CD4-positive, alpha-beta T cell treated with Interferon gamma for 1 hour (primary cell): ENCODE results near the gene AGAP1.
"Not testable (repeated sequence)": the region's sequence is repeated elsewhere in the genome, so short reads cannot be mapped to it uniquely, and the experiment has no call there.

ENCODE experiments used
- DNase-seq: peaks from one replicate; pipeline ENCODE4 v3.0.0-alpha.2; 2020

Gene AGAP1

DNA sequence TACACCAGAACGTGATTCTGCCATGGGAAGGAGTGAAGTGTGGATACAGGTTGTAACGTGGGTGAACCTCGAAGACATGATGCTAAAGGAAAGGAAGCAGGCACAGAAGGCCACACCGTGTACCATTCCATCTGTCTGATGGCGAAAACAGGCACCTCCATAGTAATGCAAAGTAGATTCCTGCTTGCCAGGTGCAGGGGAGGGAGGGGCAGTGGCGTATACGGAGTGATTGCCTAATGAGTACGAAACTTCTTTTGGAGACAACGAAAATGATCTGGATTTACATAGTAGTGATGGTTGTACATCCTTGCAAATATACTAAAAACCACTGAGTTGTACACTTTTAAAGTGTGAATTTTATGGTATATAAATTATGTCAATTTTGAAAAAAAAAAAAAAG, 567.7 kb downstream of the AGAP1 start:
- DNase-seq, result no peak

DNA sequence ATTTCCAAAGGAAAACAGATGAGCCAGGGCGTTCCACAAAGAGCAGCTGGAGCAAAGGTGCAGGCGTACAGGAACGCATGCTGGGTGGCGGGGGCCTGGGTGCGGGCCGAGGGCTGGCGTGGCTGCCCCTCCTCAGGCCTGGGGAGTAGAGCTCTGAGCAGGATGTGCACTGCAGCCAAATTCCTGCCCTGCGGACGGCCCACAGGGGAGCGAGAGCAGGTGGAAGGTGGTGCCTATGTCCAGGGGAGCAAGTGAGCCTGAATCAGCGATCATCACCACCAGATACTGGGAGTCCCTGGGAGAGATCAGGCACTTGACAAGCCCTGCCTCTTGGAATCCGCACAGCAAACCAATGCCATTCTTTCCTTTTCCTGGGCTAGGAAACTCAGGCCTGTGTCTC, 568.1 kb downstream of the AGAP1 start:
- no peak for DNase-seq

DNA sequence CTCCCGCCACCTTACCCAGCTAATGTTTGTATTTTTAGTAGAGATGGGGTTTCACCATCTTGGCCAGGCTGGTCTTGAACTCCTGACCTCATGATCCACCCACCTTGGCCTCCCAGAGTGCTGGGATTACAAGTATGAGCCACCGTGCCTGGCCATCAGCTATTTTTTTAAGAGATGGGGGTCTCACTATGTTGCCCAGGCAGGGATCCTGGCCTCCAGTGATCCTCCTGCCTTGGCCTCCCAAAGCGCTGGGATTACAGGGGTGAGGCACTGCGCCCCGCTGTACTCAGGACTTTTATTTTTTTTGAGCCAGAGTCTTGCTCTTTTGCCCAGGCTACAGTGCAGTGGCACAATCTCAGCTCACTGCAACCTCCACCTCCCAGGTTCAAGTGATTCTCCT, 569.0 kb downstream of the AGAP1 start:
- not testable (repeated sequence) for DNase-seq

DNA sequence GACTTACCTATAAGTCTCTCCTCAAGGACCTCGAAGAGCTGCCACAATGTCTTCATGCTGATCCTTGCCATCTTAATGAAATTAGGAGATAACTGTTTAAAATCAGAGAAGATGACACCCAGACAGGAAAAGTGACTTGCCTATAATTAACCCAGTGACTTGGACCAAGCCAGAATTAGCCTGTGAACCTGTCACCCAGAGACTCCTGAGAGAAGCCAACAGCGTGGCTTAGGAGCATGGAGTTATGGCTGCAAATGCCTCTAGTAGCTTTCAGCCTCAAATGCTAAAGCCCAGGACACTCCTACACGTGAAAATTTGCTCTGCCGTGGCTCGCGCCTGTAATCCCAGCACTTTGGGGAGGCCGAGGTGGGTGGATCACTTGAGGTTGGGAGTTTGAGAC, 570.2 kb downstream of the AGAP1 start:
- no peak for DNase-seq

DNA sequence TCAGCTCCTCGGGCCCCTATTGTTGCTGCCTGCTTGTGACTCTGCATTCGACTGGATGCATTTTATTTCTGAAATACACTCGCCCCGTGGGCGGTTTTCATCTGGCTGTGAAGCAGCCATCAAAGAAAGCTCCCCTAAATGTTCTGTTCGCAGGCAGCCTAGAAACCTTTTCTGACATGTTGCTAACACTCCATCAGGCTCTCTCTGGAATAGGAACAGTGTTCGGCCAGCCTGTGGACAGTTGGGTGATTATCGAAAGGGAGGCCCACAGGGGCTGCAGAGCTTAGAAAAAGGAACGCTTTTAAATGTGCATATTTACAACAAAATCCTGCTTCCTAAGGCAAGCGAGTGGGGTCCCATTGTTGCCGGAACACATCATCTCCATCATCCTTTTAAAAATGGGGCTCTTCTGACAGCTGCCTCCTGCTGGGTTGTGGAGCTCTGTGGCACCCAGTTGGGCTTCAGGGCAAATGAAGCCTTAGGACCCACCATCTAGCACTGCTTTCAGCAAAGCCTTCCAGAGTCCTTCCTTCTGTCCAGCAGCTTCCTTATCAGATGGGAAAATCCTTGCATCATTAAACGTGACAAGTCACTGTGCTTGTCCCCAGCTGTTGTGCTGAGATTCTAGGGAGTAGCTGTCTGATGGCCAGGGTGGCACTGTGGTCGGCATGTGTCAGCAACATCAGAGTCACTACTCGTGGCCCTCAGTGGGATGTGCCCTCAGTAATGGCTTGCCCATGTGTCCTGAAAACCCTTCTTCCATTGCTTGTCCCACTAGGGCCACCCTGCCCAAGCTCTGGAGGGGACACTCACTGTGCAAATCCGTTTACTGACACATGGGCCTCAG, 571.7 kb downstream of the AGAP1 start:
- DNase-seq, result no peak

DNA sequence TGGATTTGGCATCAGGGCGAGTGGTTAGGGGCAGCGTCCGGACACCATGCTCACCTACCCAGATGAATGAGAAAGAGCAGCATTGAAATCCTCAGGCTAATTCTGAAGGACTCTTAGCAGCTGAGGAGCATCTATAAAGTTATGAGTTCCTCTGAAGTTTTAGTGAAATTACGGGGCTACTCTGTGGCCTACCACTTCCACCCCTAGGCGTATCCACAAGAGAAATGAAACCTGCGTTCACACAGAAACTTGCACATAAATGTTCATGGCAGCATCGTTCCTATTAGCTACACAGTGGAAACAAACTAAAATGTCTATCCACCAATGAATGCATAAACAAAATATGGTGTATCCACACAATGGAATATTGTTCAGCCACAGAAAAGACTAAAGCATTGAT, 576.4 kb downstream of the AGAP1 start:
- no peak for DNase-seq

DNA sequence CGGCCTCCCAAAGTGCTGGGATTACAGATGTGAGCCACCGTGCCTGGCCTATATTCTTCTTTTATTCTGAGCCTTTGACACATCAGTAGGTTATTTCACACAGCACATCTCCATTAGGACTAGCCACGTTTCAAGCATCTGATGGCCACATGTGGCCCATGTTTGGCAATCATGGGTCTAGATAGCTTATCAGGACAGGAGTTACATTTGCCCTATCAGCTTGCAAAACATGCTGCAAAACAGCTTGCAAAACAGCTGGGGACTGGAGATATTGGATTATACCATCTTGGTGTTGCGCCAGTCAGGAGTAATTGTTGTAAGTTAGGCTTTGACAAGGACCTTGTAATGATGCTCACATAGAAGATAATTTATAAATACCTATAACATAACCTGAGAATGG, 579.4 kb downstream of the AGAP1 start:
- no peak for DNase-seq

DNA sequence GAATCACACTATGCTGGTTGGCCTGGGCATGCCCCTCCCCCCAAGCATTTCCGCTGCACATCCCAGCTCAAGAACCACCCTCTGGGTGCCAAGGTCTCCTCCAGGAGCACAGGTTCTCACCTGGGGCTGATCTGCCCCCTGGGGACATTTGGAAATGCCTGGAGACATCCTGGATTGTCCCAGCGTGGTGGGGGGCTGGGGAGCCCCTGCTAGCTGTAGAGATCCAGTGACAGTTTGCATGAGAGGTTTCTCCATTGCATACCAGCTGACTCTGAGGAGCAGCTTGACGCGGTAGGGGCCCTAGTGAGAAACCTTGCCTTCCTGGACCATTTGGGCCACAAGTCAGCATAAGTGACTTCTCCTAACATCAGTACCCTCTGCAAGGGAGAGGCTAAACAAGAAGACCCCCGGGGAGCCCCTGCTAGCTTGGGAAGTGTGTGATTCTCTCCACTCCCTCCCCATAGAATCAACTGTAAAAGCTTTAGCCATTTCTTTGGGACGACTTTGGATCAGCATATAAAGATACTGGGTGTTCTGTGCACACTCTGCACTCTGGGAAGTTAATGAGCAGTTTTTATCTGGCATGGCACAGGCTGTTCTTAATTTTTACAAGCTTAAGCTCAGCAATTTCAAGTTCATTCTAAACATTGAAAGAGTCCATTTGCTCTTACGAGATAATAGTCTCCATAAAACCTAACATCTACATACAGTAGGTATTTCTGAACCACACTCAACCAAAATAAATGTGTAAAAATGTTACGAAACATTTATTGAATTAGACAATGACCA, 580.2 kb downstream of the AGAP1 start:
- DNase-seq, result no peak

DNA sequence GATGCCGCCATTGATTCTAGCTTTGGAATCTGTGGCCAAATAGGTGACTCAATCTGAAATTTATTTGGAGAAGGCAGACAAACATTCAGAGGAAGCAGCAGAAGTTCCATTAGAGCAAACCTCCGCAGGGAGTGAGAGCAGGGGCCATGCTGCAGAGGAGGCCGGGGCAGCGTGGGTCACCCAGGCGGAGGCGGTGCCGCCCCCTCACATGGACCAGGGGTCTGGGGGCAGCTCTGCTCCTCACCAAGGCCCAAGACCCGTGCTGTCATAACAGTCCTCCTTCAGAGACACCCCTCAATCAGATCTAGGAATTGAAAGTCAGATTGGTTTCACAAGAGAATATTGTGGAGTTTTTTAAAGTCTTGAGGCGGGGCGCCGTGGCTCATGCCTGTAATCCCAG, 582.0 kb downstream of the AGAP1 start:
- DNase-seq, result no peak

DNA sequence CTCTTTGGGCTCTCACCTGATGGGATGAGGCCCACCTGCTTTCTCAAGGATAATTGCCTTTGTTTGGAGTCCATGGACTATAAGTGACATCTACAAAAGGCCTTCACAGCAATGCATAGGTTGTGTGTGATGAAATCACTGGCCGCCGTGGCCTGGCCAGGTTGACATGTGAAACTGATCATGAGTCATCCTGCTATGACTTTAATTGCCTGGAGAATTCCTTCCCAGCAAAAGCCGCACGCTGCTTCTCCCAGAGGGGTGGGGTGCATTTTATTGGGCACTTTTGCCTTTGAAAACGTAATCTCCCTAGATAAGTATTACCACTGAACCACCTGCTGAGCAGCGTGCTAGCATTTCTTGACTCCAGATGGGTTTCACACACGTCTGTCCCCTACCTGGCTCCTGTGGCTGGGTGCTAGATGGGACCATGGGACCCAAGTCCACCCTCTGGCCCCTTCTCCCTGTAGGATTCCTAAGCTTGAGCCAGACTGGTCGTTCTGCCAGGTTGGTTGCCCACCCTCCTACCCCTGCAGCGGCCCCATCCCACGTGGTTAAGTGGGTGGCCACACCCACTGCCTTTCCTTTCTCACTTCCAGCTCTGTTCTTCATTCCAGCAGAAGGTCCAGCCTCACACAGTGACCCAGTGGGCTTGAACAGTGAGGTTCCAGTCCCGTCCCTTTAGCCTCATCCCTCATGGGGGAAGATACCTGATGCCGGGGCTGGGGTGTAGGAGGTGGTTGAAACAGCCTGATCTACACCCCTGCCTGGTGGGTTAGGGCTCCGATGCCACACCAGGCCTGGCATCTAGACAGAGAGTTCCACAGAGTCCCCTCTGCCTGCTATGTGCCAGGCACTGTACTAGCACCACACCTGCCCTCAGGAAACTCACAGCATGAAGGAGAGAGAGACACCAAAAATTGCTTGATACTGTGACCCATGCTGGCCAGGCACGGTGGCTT, 584.7 kb downstream of the AGAP1 start:
- DNase-seq, result no peak

DNA sequence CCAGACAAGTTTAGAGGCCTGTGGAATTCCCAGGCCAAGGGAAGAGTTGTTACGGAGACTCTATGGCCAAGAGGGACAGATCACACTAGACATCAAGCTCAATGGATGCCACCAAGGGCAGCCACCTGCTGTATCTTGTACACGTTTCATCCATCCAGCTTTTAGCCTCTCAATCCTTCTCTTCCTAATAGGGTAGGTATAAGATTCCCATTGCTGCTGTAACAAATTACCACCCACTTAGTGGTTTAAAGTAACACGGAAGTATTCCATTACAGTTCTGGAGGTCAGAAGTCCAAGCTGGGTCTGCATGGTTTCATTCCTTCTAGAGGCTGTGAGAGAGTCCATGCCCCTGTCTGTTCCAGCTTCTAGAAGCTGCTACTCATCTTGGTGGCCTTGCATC, 586.6 kb downstream of the AGAP1 start:
- DNase-seq, result no peak

DNA sequence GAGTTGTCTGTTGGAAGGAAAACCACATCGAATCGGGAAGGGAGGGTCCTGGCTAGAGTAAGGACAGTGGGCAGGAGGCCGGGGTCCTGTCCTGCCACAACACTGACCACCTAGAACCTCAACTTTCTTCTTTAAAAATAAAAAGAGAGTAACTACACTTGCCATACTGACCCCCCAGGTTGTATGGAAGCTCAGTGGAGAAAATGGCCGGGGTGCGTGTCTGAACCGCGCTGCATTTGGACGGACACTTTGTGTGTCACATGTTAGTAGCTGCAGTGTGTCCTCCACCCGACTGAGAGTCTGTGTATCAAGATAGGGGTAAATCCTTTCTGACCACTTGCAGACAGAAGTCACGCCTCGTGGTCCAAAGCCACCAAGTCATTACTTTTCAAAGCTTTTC, 587.3 kb downstream of the AGAP1 start:
- DNase-seq, result no peak

DNA sequence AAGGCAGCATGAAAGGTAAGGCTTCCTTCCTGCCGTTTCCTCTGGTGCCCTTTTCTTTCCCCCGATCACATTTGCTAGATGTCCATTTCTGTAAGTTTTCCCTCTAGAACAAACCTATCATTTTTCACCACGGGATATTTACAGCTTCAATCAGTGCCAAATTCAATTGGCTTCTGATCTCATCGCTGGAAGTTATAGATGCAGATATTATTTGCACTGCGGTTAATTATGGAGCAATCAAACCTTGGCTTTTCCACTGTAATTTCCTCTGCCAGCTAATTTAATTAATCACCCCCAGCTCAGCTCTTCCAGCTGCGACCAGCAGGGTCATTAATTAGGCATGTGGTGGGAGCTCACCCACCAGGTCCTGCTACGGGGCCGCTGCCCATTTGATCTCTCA, 588.2 kb downstream of the AGAP1 start:
- DNase-seq, result no peak

DNA sequence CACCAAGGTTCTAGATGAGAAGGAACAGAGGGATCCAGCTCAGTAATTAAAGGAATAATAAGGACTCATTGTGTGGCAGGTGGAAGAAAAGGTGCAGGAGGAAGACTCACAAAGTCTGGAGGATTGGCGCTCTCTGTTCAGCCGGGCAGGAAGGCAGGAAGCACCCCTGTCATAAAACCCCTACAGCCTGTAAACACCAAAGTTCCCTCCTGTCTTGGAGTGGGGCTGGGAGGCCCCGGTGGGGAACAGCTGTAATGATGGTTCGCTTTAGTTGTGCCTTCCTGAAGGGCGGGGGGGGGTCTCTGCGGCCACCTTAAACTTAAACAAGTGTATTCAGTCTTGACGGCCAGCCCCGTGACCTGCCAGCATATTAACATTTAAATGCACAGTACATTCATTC, 590.1 kb downstream of the AGAP1 start:
- DNase-seq, result no peak

DNA sequence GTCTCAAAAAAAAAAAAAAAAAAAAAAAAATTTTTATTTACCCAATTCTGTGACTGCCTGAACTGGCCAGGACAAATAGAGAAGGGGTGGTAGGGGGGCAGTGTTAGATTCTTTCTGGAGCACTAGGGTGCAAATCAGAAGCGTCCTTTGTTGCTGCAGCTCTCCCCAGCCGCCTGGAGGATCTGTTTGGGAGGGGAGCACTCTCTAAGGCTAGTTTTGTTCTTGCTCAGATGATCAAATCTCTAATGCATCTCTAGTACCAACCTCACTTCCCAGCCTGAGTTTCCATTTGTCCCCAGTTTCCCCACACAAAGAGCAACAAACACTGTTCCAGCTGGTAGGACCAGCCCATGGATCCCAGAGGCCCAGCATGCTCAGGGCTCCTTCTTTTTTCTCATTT, 591.4 kb downstream of the AGAP1 start:
- no peak for DNase-seq

DNA sequence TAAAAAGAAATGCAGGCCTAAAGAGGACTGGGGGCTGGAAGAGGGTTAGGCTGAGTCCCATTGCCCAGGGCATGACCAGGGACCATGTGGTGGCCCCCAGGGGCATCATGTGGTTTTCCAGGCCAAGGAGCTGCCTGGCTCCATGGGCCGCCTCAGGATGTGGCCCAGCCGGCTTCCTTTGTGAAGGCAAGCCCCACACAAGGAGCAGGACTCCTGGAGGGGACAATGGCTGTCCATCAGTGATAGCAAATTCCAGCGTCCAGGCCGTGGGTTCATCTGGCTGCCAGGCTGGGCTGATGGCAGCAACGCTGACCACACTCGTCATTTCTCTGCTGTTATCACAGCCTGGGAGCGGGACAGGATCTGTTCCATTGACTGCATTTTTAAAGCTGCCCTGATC, 591.8 kb downstream of the AGAP1 start:
- no peak for DNase-seq

DNA sequence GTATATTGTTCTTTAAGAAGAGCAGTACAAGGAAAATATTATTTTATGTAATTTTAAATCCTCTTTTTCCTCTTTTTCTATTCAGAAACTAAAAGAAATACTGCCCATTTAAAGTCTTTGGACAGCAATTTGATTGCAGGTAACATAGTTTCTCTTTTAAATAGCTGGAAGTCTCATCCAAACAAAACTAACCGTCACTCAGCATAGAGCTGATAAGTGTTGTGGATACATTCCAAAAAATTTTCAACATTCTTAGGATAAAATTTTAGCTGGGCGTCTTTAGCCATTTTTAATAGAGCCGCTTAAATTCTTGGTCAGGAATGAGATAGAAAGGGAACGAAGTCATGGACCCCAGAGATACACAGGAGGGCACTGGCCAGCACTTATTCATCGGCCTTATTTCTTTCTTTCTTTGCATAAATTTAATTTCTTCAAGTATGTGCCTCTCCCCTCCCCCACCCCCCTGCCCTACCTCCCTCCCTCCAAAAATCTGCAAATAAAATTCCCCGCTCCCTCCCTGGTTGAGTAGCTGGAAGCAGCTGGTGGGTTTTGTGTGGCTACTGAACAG, 592.6 kb downstream of the AGAP1 start:
- no peak for DNase-seq

DNA sequence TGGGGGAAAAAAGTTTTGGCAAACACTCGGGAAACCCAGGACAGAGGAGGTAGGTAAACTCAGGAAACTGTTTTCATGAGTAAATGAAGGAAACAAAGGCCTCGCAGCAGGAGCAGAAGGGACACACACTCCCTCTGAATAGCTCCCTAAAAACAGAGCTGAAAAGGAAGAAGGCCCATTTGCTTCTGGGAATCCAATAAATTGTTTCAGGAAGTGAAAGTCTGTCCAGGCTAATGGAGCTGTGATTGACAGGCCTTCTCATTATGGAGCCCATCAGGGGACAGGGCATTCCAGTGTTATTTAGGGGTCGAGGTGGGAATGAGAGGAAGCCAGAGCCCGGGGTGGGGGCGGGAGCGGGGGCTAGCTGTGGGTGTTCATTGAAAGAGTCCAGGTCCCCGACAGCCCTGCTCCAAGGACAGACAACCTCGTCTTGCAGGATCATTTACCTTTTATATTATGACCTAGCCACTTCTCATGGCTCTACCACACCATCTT, 593.2 kb downstream of the AGAP1 start:
- DNase-seq, result no peak

DNA sequence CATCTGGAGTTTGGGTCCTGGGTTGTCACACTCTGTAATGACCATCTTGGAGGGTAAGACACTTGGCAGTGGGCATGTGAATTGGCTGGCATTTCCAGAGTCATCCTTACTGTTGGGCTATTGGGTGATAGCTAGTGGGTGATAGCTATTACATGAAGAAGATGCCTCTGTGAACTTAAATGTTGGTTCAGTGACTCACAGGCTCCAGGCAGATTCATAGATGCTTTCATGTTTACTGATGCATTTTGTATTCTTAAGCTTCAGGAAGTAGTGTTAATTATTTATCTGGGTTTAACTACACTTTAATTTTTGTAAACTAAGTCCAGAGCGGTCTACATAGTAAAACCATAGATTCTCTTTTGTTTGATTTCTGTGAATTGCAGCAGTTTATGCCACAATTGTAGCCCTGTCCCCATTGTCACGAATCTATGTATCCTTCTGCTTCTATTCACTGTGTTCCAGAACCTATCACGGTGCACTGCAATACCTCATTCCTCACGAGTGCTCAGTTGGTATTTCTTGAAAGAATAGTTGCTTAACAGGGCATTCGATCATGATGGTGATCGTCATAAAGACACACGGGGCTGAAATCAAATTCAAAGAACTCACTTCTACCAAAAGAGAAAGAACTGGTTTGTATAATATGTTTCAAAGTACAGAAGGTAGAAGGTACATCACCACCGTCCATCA, 594.7 kb downstream of the AGAP1 start:
- no peak for DNase-seq

DNA sequence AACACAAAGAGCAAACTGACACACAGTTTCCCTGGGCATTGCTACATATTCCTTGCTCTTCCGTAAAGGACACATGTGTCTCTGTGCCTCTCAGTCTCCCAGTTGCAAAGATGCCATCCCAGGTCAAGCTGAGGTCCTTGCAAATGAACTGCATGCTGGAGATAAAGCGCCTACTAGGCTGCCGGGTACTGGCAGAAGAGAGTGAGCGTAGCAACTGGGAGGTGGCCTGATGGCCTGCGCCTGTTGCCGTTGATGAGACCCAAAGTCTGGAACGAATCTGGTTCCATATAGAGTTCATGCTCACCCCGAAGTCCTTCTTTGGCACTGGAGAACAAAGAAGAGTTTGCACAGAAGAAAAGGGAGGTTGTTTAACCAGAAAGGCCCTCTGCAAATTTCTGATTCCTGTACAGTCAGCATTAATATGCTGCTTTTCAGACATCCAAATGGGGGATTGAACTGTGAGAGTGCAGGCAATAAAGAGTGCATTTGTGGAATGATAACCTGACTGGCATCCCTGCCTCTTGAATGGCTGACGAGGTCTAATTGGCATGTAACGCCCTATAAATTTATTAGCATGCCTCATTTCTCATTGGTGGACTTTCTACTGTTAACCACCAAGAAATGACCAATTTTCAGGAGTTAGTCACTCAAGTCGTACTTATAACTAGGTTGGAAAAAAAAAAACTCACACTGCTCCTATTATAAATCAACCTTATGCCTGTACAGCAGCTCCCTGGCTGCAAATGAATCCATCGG, 595.6 kb downstream of the AGAP1 start:
- DNase-seq, result no peak

DNA sequence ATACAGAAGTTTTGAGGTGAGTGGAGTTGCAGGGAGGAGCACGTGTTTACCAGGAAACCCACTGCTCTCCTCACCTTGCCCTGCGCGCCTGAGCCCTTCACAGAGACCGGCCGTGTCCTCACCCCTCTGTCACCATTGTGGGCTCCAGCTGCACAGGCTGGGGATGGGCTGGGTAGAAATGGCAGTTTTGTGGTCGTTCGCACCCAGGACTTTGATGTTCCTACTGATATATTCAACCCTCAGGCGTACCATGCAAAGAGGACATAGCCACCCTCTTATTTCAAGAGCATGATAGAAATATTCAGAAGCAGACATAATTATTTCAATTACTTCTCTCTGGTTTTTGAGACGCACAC, 596.2 kb downstream of the AGAP1 start:
- DNase-seq, result no peak
